Activated CD8-positive, alpha-beta T cell treated with anti-CD3 and anti-CD28 coated beads, Interleukin-2, amount 10 ng/mL, durations not matched to agents 7 days and 5 days (primary cell): ENCODE data around the gene HYI. TPM values are rescaled to one million over a fixed set of nuclear protein-coding genes. Genes with fewer than 3 reads are reported as not detected.

Experiments
- ATAC-seq: fragments of 150-1000 bp; cut with Tn5 transposase; one replicate; pipeline ENCODE4 v1.10.0; 2021; ENCODE audit warnings: moderate library complexity
- CTCF ChIA-PET: fragments of 350-600 bp; sonication (Branson Sonifier 250); formaldehyde crosslinking; loops from one replicate; lab custom pipeline; 2021; ENCODE audit warnings: antibody characterized with exemption; lab: Charles Lee
- POLR2A ChIA-PET: fragments of 350-600 bp; sonication (Branson Sonifier 250); formaldehyde crosslinking; loops from one replicate; lab custom pipeline; 2021; ENCODE audit warnings: antibody characterized with exemption; lab: Charles Lee
- DNase-seq: peaks from one replicate; pipeline ENCODE4 v3.0.0-alpha.2; 2020
- H3K27ac Mint-ChIP-seq: one replicate; pipeline ENCODE4 v1.8.0; 2021; ENCODE audit warnings: mild to moderate bottlenecking, mixed read lengths
- H3K27me3 Mint-ChIP-seq: one replicate; pipeline ENCODE4 v1.8.0; 2021; ENCODE audit warnings: low read depth, mixed read lengths
- H3K36me3 Mint-ChIP-seq: one replicate; pipeline ENCODE4 v1.8.0; 2021; ENCODE audit warnings: low read depth, mixed read lengths
- H3K4me1 Mint-ChIP-seq: one replicate; pipeline ENCODE4 v1.8.0; 2021; ENCODE audit warnings: low read depth, mixed read lengths
- H3K4me3 Mint-ChIP-seq: one replicate; pipeline ENCODE4 v1.8.0; 2021; ENCODE audit warnings: mild to moderate bottlenecking, mixed read lengths
- H3K9me3 Mint-ChIP-seq: one replicate; pipeline ENCODE4 v1.8.0; 2022; ENCODE audit warnings: mixed read lengths; ENCODE audit not compliant: insufficient read depth
- total RNA-seq, 2 experiments: library from RNA; stranded (reverse); gene quantifications; one replicate each; pipeline ENCODE4 v1.2.3, GENCODE V29; 2021

HYI gene
- total RNA-seq, 2 experiments from 2014 or later: 8.4 to 9.5 TPM

GRCh38 chr1:43448955-43449707, 4.6 kb downstream of the HYI start:
- ChIA-PET CTCF (no interaction called here), POLR2A (no interaction called here)
- Mint-ChIP-seq H3K4me1 (peaks cover 11% of the 10 kb centered on the region), H3K9me3 (no peaks in the 10 kb centered on the region), H3K4me3 (no peak overlapping the region), H3K27ac (no peak overlapping the region), H3K27me3 (no peaks in the 10 kb centered on the region), H3K36me3 (peaks cover 55% of the 10 kb centered on the region)
- DNase-seq: no peak
- ATAC-seq: no peak

DNA sequence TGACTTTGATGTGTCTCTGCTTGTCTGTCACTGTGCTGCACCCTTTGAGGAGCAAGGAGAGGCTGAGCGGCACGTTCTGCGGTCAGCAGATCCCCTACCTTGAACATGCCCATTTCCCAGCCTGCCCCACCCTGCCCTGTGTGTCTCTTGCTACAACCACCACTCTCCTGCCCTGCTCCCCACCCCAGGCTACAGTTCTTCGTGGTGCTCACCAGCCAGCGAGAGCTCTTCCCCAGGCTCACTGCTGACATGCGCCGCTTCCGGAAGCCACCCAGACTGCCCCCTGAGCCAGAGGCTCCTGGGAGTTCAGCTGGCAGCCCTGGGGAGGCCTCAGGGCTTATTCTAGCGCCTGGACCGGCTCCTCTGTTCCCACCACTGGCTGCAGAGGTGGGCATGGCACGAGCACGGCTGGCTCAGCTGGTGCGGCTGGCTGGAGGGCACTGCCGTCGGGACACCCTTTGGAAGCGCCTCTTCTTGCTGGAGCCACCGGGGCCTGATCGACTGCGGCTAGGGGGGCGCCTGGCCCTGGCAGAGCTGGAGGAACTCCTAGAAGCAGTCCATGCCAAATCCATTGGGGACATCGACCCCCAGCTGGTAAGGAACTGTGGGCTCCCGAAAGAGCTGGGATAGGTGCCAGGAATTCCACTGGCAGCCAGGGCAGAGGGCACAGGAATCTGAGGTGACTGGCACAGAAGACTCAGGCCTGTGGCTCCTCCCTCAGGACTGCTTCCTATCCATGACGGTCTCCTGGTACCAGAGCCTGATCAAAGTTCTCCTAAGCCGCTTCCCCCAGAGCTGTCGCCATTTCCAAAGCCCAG, 5.6 kb downstream of the HYI start:
- H3K27me3 Mint-ChIP-seq: no peaks in the 10 kb centered on the region
- H3K4me3 Mint-ChIP-seq: no peak overlapping the region

DNA sequence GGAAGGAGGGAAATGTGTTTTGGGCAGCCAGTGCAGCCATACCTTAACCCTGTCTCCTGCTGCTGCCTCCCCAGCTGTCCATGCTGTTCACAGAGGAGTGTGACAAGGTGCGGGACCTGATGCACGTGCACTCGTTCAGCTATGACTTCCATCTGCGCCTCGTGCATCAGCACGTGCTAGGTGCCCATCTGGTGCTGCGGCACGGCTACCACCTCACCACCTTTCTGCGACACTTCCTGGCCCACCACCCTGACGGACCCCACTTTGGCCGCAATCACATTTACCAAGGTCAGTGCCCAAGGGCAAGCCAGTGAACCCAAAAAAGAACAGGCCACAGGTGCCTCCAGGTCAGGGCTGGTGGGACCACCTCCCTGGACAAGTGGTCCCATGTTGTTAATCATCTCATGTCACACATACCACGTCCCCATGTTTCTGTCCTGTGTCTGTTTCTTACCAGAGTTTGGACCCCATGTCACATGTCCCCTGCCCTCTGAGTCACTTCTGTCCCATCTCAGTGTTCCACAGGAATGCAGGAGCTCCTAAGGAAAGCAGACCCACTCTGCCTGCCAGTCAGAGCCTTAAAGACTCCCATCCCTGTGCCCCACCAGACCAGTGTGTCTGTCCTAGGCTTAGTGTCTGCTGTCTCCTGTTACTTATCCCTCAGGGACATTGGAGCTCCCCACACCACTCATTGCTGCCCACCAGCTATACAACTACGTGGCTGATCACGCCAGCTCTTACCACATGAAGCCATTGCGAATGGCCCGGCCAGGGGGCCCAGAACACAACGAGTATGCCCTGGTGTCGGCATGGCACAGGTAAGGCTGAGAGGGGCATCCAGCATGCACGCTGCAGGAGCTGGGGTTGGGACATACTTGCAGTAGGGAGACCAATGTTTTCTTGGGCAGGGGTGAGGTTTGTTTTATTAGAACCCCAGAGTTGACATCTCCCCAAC, 6.6 kb downstream of the HYI start:
- ATAC-seq: no peak
- DNase-seq: no peak
- no peak overlapping the region for H3K27ac Mint-ChIP-seq
- POLR2A ChIA-PET: no interaction called here
- no peaks in the 10 kb centered on the region for H3K4me1 Mint-ChIP-seq
- H3K36me3 Mint-ChIP-seq: peaks cover 51% of the 10 kb centered on the region
- CTCF ChIA-PET: no interaction called here
- H3K9me3 Mint-ChIP-seq: no peaks in the 10 kb centered on the region
- no peaks in the 10 kb centered on the region for H3K27me3 Mint-ChIP-seq
- no peak overlapping the region for H3K4me3 Mint-ChIP-seq

More for the DNA sequence above, 5.6 kb downstream of the HYI start:
- ATAC-seq (no peak), DNase-seq (no peak)
- peaks cover 7% of the 10 kb centered on the region for H3K4me1 Mint-ChIP-seq
- H3K36me3 Mint-ChIP-seq: peaks cover 58% of the 10 kb centered on the region
- H3K27ac Mint-ChIP-seq: no peak overlapping the region
- CTCF ChIA-PET: no interaction called here
- POLR2A ChIA-PET: no interaction called here
- no peaks in the 10 kb centered on the region for H3K9me3 Mint-ChIP-seq

DNA sequence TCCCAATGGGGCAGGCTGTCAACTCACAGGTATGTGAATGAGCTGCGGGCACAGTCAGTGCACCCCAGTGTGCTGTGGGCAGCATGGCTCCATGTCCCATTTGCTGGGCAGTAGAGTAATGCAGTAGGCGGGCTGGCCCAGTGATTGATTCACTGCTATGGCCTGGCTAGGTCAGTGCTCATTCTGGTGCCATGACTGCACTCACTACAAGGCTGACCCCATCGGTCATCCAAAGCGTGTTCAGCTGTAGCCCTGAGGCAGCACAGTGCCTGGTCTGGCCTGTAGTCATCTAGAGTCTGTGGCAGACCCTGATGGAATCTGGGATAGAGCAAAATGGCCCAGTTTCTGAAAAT, 7.4 kb downstream of the HYI start:
- ChIA-PET CTCF (no interaction called here), POLR2A (no interaction called here)
- DNase-seq (no peak), ATAC-seq (no peak)
- H3K4me3 Mint-ChIP-seq: no peak overlapping the region
- no peaks in the 10 kb centered on the region for H3K9me3 Mint-ChIP-seq
- no peak overlapping the region for H3K27ac Mint-ChIP-seq
- H3K27me3 Mint-ChIP-seq: no peaks in the 10 kb centered on the region
- H3K4me1 Mint-ChIP-seq: no peaks in the 10 kb centered on the region
- H3K36me3 Mint-ChIP-seq: peaks cover 45% of the 10 kb centered on the region

DNA sequence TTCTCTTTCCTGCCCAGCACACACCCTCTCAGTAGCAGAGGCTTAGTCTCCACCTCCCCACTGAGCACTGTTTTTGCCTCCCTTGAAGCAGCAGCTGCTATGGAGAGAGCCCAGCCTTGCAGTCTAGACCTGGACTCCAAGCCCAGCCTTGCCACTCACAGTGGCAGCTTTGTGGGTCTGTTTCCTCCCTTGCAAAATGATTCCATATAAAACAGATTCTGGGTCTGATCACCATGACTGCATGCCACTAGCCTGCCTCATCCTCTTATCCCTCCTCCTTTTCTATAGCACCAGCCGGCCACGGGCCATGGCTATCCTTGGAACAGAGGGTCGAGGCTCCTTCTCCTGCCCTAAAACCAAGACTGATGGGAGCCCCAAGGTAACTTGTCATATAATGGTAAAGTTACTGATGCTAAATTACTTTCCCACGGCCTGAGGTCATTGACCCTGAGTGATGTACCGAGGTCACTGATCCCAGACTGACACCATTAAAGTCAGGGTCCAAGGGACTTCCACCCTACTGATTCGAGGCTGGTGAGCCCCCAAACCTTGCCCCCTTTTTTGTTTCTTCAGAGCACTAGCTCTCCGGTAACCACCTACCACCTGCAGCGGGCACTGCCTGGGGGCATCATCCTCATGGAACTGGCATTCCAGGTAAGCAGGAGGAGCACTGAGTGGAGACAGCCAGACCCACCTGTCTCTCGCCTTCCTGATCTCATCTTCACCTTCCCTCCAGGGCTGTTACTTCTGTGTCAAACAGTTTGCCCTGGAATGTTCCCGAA, 7.9 kb downstream of the HYI start:
- CTCF ChIA-PET: no interaction called here
- Mint-ChIP-seq H3K4me3 (no peak overlapping the region), H3K4me1 (no peaks in the 10 kb centered on the region), H3K27me3 (no peaks in the 10 kb centered on the region), H3K9me3 (no peaks in the 10 kb centered on the region), H3K36me3 (peaks cover 43% of the 10 kb centered on the region), H3K27ac (no peak overlapping the region)
- DNase-seq (no peak), ATAC-seq (no peak)
- POLR2A ChIA-PET: no interaction called here

- H3K27me3 Mint-ChIP-seq: no peaks in the 10 kb centered on the region
- ChIA-PET POLR2A (no interaction called here), CTCF (no interaction called here)
- ATAC-seq: no peak
- peaks cover 41% of the 10 kb centered on the region for H3K36me3 Mint-ChIP-seq
- no peaks in the 10 kb centered on the region for H3K9me3 Mint-ChIP-seq
- H3K4me3 Mint-ChIP-seq: no peak overlapping the region
- H3K27ac Mint-ChIP-seq: peak overlapping the region; percentile 9
- H3K4me1 Mint-ChIP-seq: no peaks in the 10 kb centered on the region
- DNase-seq: no peak
Measured at GRCh38 chr1:43444836-43445235, 8.9 kb downstream of the HYI start.

- ATAC-seq (no peak), DNase-seq (no peak)
- ChIA-PET CTCF (no interaction called here), POLR2A (no interaction called here)
- H3K9me3 Mint-ChIP-seq: no peaks in the 10 kb centered on the region
- no peaks in the 10 kb centered on the region for H3K4me1 Mint-ChIP-seq
- peak overlapping the region; percentile 9 for H3K27ac Mint-ChIP-seq
- no peaks in the 10 kb centered on the region for H3K27me3 Mint-ChIP-seq
- H3K4me3 Mint-ChIP-seq: no peak overlapping the region
- peaks cover 41% of the 10 kb centered on the region for H3K36me3 Mint-ChIP-seq
Measured at GRCh38 chr1:43444151-43444828, 9.4 kb downstream of the HYI start.

DNA sequence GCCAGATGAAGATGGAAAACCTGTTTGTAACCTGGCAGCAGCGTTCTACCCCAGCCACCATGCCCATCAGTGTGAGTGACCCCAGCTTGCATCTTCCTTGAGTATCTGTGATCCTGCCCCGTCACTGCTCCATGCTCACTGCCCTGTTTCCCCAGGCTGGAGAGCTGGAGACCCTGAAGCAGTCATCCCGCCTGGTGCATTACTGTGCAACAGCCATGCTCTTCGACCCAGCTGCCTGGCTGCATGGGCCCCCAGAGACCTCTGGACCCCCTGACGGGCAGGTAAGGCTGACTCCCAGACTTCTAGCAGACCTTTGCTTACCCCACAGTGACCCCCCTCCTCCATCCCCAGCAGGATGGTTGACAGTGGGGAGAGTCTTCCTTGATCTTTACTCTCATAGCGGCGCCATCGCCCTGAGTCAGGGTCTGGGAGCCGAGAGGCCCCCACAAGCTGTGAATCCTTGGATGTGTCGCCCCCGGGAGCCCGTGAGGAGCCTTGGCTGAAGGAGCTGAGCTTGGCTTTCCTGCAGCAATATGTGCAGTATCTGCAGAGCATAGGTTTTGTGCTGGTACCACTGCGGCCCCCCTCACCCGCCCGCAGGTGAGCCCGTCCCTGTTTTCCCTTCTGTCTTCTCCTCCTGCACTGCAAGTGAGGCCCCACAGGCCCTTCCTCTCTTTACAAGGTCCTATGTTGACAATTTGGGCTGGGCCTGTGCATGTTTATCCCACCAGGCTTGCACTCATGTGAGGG, 10.4 kb downstream of the HYI start:
- POLR2A ChIA-PET: interaction anchor here (1.0 kb wide), 1 partner anchor 11 kb away, joined by 4 read pairs; the partner anchor contains the start of gene HYI
- Mint-ChIP-seq H3K36me3 (peaks cover 38% of the 10 kb centered on the region), H3K4me3 (no peak overlapping the region), H3K27me3 (no peaks in the 10 kb centered on the region), H3K4me1 (no peaks in the 10 kb centered on the region), H3K9me3 (no peaks in the 10 kb centered on the region), H3K27ac (no peak overlapping the region)
- ATAC-seq (no peak), DNase-seq (no peak)
- CTCF ChIA-PET: interaction anchor here (0.7 kb wide), 1 partner anchor 216 kb away, joined by 3 read pairs; no protein-coding TSS in a partner anchor

- no peak for ATAC-seq
- ChIA-PET POLR2A (interaction anchor here (1.0 kb wide), 1 partner anchor 11 kb away, joined by 4 read pairs; the partner anchor contains the start of gene HYI), CTCF (interaction anchor here (0.7 kb wide), 1 partner anchor 216 kb away, joined by 3 read pairs; no protein-coding TSS in a partner anchor)
- no peak for DNase-seq
- H3K27ac Mint-ChIP-seq: no peak overlapping the region
- no peak overlapping the region for H3K4me3 Mint-ChIP-seq
- no peaks in the 10 kb centered on the region for H3K9me3 Mint-ChIP-seq
- peaks cover 36% of the 10 kb centered on the region for H3K36me3 Mint-ChIP-seq
- H3K27me3 Mint-ChIP-seq: no peaks in the 10 kb centered on the region
- no peaks in the 10 kb centered on the region for H3K4me1 Mint-ChIP-seq
Measured at GRCh38 chr1:43442756-43443155, 11.0 kb downstream of the HYI start.
